Muscle of leg (tissue), 11 donors: ENCODE data around the gene FICD. TPM values are rescaled to one million over a fixed set of nuclear protein-coding genes. Genes with fewer than 3 reads are reported as not detected.

Experiments used
- DNase-seq: peaks from one replicate; pipeline ENCODE4 v3.0.0; 2013
- H3K27ac ChIP-seq: one replicate; pipeline ENCODE4 v1.5.1; 2013; ENCODE audit warnings: mild to moderate bottlenecking, low read length, control low read depth
- H3K27me3 ChIP-seq: one replicate; pipeline ENCODE4 v1.6.1; 2013; ENCODE audit warnings: low read length; ENCODE audit not compliant: control insufficient read depth, insufficient read depth
- H3K36me3 ChIP-seq: one replicate; pipeline ENCODE4 v1.6.1; 2013; ENCODE audit warnings: low read length; ENCODE audit not compliant: control insufficient read depth, insufficient read depth
- H3K4me1 ChIP-seq: one replicate; pipeline ENCODE4 v1.6.1; 2013; ENCODE audit warnings: low read length; ENCODE audit not compliant: control insufficient read depth, insufficient read depth
- H3K4me3 ChIP-seq: one replicate; pipeline ENCODE4 v1.5.1; 2013; ENCODE audit warnings: low read length, control low read depth
- H3K9me3 ChIP-seq: replicated peaks from 2 replicates; pipeline ENCODE4 v1.6.1; 2013; ENCODE audit warnings: low read depth, low read length; ENCODE audit not compliant: control insufficient read depth
- WGBS: methylation state at CpG from one replicate; pipeline ENCODE4 v1.1.5; 2013; ENCODE audit warnings: missing lambda C conversion rate; ENCODE audit not compliant: insufficient coverage; 5-methylcytosine and 5-hydroxymethylcytosine counted together
- polyA plus RNA-seq, 8 donors: library from polyadenylated mRNA; unstranded; fragments of 120-200 nt; gene quantifications; one replicate each; pipeline versions ENCODE4 v1.2.1 to v1.2.3, GENCODE V29; 2013; ENCODE audit warnings: inconsistent platforms in 1 of 8, low replicate concordance in 1 of 8; ENCODE audit not compliant: insufficient read length in 8 of 8, insufficient read depth in 1 of 8
- total RNA-seq: library from RNA; stranded (reverse); fragments of 120-200 nt; gene quantifications from one replicate; pipeline ENCODE4 v1.2.4, GENCODE V29; 2013

FICD gene
- total and polyA plus RNA-seq, 9 donors, result 1.8 to 3.3 (median 2.5) TPM

DNA sequence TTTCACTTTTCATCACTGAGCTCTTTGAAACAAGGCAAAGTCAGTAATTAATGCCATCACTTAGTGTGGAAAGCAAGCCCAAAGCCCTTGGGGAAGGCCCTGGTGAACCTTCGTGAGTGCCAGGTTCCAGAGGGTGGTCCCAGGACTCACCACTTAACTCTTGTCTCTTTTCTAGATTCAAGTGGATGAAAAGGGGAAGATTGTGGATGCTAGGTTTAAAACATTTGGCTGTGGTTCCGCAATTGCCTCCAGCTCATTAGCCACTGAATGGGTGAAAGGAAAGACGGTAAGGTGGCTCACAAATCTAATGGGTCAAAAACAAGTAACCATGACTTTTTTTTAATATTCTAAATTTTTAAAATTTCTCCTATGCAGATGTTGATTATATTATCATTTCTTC, 50.1 kb downstream of the FICD start:
- Histone ChIP-seq H3K36me3 (peaks cover 55% of the 10 kb centered on the region), H3K27ac (no peak overlapping the region), H3K27me3 (no peaks in the 10 kb centered on the region), H3K9me3 (no peaks in the 10 kb centered on the region), H3K4me1 (peaks cover 27% of the 10 kb centered on the region), H3K4me3 (no peak overlapping the region)
- WGBS, result no CpG with 5 or more reads among the region's 3 CpGs
- DNase-seq, result no peak

DNA sequence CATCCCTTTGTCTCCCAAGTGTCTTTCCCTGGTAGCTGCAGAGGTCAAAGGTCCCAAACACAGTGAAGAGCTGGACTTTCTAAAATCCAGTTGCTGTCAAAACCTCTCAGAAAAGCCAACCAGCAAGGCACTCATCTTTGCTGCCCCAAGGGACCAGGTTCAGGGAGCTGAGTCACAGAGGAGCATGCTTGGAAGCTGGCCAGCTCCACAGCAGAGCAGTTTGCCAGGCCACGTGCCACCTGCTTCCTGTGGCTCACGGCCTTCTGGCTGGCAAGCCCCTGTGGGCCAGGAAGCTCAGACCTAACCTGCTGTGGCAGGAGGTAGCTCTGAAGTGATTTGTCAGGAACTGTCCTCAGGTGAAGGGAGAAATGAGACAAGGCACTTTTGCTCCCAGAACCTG, 50.9 kb downstream of the FICD start:
- H3K9me3 ChIP-seq, result no peaks in the 10 kb centered on the region
- no peak overlapping the region for H3K4me3 ChIP-seq
- 53% methylated on average over 2 of the region's 2 CpGs for WGBS
- H3K36me3 ChIP-seq, result peaks cover 55% of the 10 kb centered on the region
- H3K4me1 ChIP-seq, result peaks cover 28% of the 10 kb centered on the region
- no peaks in the 10 kb centered on the region for H3K27me3 ChIP-seq
- DNase-seq, result no peak
- H3K27ac ChIP-seq, result no peak overlapping the region

DNA sequence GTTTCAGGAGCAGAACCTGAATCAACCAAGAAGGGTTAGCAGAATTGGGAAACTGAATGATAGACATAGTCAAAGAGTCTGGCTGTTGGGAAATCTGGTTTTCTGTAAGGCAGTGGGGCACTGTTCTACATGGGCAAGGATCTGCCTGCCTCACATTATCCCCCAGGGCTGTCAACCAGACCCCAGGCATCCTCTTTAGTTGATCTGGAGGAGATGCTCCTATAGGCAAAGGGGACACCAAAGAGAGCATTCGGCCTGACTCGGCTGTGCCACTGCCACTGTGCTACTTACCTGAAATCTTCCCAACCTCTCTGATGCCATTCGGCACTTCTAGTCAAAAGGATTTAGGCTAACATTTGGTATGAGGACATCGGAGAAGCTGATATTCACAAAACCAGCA, 51.4 kb downstream of the FICD start:
- peak overlapping the region; percentile 23 for H3K27ac ChIP-seq

DNA sequence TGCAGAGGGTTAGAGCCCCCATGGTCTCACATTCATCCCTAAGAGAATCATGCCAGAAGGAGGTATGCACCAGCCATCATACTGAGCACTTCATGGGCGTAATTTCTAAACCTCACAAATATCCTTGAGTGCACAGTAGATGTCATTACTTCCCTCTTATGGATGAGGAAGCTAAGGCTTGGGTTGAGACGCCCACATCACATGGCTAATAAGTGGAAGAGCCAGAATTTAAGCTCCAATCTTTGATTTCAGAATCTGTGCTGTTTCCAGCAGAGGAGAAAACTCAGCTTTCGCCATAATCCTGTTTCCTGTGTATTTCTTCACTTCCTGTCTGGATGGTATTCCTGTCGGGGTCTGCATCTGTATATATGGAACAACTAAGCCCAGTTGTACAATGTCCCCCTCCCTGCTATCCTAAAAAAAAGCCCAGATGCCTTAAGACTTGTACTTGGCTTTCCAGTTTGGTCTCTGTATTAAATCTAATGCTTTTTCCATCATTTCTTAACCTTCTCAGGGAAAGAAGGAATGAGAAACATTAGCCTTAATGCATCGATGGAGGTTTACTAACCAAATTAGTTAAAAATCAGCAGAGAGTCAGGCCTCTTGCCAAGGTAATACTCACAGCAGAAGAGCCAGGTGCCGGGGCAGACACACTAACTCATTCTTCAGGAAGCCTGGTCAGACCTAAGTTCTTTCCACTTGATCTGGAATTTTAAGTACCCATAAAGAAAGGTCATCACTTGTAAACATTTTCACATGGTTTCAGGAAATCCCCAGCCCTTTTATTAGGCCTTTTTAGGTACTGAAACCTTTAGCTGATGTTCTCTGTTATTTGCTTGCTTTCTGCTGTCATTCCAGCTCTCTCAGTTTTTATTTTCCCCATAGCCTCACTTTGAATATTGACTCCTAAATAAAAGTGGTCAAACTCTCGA, 52.6 kb downstream of the FICD start:
- no peaks in the 10 kb centered on the region for H3K9me3 ChIP-seq
- H3K4me3 ChIP-seq, result no peak overlapping the region
- WGBS, result 39% methylated on average over 2 of the region's 7 CpGs
- H3K27me3 ChIP-seq, result no peaks in the 10 kb centered on the region
- H3K27ac ChIP-seq, result peak overlapping the region; percentile 71
- H3K36me3 ChIP-seq, result peaks cover 55% of the 10 kb centered on the region
- peak; percentile 78 for DNase-seq
- H3K4me1 ChIP-seq, result peaks cover 24% of the 10 kb centered on the region

More for the DNA sequence above, 51.4 kb downstream of the FICD start:
- Histone ChIP-seq H3K36me3 (peaks cover 55% of the 10 kb centered on the region), H3K4me1 (peaks cover 29% of the 10 kb centered on the region), H3K4me3 (no peak overlapping the region), H3K9me3 (no peaks in the 10 kb centered on the region), H3K27me3 (no peaks in the 10 kb centered on the region)
- WGBS, result 92% methylated on average over 2 of the region's 4 CpGs
- DNase-seq, result no peak

DNA sequence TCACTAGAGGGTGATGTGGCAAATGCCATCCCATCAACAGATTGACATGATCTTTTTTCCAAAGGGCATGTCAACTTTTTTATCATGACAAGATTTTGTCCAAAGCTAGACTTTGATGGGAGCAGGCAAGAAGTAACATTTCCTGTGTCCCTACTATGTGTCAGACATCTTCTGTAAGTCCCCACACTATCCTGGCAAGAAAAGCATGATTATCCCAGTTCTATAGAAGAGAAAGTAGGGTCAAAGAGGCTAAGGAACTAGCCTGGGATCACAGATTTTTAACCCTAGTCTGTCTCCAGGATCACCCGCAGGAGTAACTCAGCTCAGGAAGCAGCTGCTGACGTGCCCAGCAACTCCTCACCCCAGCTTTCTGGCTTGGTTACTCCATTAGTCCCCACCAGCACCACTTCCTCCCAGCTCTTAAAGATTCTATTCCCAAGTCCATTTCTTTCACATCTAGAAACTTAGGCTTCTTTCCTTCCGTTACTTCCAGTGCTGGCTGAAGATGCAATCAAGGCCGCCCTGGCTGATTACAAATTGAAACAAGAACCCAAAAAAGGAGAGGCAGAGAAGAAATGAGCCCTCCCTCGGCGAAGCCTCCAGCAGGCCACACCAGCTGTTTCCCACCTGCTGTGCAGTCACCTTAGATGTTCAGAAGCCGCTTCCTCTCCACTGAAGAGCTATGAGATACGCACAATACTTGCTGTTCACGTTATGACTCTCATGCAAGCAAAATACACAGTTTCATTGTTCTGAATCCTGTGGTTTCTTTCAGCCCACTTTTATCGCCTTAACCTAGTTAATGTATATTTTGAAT, 53.5 kb downstream of the FICD start:
- Histone ChIP-seq H3K36me3 (peaks cover 55% of the 10 kb centered on the region), H3K4me3 (no peak overlapping the region), H3K27ac (peak overlapping the region; percentile 71), H3K4me1 (peaks cover 17% of the 10 kb centered on the region), H3K27me3 (no peaks in the 10 kb centered on the region), H3K9me3 (no peaks in the 10 kb centered on the region)
- WGBS, result 65% methylated on average over 7 of the region's 10 CpGs
- no peak for DNase-seq

Other genes starting within 250 kb of the FICD start
- 3.0 TPM for gene CMKLR1, start 176.0 kb upstream of the FICD start, total RNA-seq
- 1 to 10 TPM; 2.9 to 6.2 (median 4.2) TPM for gene CMKLR1, start 176.0 kb upstream of the FICD start, polyA plus RNA-seq
- 39.7 TPM for gene SART3, start 45.9 kb downstream of the FICD start, total RNA-seq
- gene SART3, start 45.9 kb downstream of the FICD start, polyA plus RNA-seq, result 10 to 100 TPM; 30.8 to 41.4 (median 34.7) TPM
- gene ISCU, start 47.3 kb downstream of the FICD start, total RNA-seq, result 106 TPM
- 10 to 100 TPM; 77.4 to 90.4 (median 84.6) TPM for gene ISCU, start 47.3 kb downstream of the FICD start, polyA plus RNA-seq
- gene TMEM119, start 82.8 kb downstream of the FICD start, total RNA-seq, result 50.8 TPM
- gene TMEM119, start 82.8 kb downstream of the FICD start, polyA plus RNA-seq, result 10 to 100 TPM; 25.2 to 68.7 (median 41.6) TPM
- 2.8 TPM for gene SELPLG, start 118.6 kb downstream of the FICD start, total RNA-seq
- 1 to 10 TPM; 3.6 to 5.5 (median 4.3) TPM for gene SELPLG, start 118.6 kb downstream of the FICD start, polyA plus RNA-seq
- 56.1 TPM for gene CORO1C, start 216.2 kb downstream of the FICD start, total RNA-seq
- 100 to 1,000 TPM in 1 of 8 donors, 10 to 100 TPM in 7; 64.6 to 100 (median 72.3) TPM for gene CORO1C, start 216.2 kb downstream of the FICD start, polyA plus RNA-seq